CD14-positive monocyte (primary cell): ENCODE measurements around the gene TCEANC2. TPM values are rescaled to one million over a fixed set of nuclear protein-coding genes. Genes with fewer than 3 reads are reported as not detected.

Source experiments
- DNase-seq, 3 donors: peaks; one replicate each; pipeline ENCODE4 v3.0.0-alpha.2; 2011 to 2022
- H2AFZ ChIP-seq: 2 replicates; pipeline ENCODE4 v1.6.0; 2012; ENCODE audit warnings: mild to moderate bottlenecking, low read depth, low read length, inconsistent platforms; ENCODE audit not compliant: insufficient read depth, poor library complexity, severe bottlenecking
- H3K27ac ChIP-seq, 2 donors: 1 replicate in 1 of 2; 2 replicates in 1 of 2; pipeline ENCODE4 v1.5.1; 2012 to 2013; ENCODE audit warnings: low read length in 2 of 2, control low read depth in 1 of 2, inconsistent platforms in 1 of 2, low read depth in 1 of 2, mild to moderate bottlenecking in 1 of 2
- H3K27me3 ChIP-seq, 2 donors: one replicate each; pipeline versions ENCODE4 v1.6.0 to v1.6.1; 2011 to 2013; ENCODE audit warnings: low read length in 2 of 2; ENCODE audit not compliant: control insufficient read depth in 2 of 2, insufficient read depth in 2 of 2
- H3K36me3 ChIP-seq, 2 donors: replicated peaks in 1 of 2; 1 replicate in 1 of 2; 2 replicates in 1 of 2; pipeline versions ENCODE4 v1.5.1 to v1.6.1; 2012 to 2013; ENCODE audit warnings: low read length in 2 of 2, control low read depth in 1 of 2, inconsistent platforms in 1 of 2, mild to moderate bottlenecking in 1 of 2; ENCODE audit not compliant: insufficient read depth in 2 of 2, control insufficient read depth in 1 of 2
- H3K4me1 ChIP-seq, 2 donors: 1 replicate in 1 of 2; 2 replicates in 1 of 2; pipeline versions ENCODE4 v1.5.1 to v1.6.1; 2012 to 2013; ENCODE audit warnings: low read length in 2 of 2, control low read depth in 1 of 2, inconsistent platforms in 1 of 2, mild to moderate bottlenecking in 1 of 2, moderate library complexity in 1 of 2; ENCODE audit not compliant: insufficient read depth in 2 of 2, control insufficient read depth in 1 of 2
- H3K4me2 ChIP-seq: replicated peaks from 2 replicates; pipeline ENCODE3; 2012; ENCODE audit warnings: low read length, moderate library complexity, mild to moderate bottlenecking; ENCODE audit not compliant: poor library complexity, severe bottlenecking; ENCODE audit errors: extremely low read depth
- H3K4me3 ChIP-seq, 3 experiments: fragments of 200-600 bp in 1 of 3; sonication (generic) in 1 of 3; replicated peaks in 1 of 3; 1 replicate in 2 of 3; 2 replicates in 1 of 3; pipeline ENCODE4 v1.5.1; 2011 to 2013; ENCODE audit warnings: low read length in 3 of 3, mild to moderate bottlenecking in 3 of 3, control low read depth in 2 of 3, low read depth in 2 of 3, inconsistent platforms in 1 of 3, moderate library complexity in 1 of 3
- H3K79me2 ChIP-seq: 2 replicates; pipeline ENCODE4 v1.6.0; 2012; ENCODE audit warnings: mild to moderate bottlenecking, control low read depth, inconsistent platforms, low read length, moderate library complexity; ENCODE audit not compliant: insufficient read depth
- H3K9ac ChIP-seq: 2 replicates; pipeline ENCODE4 v1.6.0; 2017; ENCODE audit warnings: low read length, mild to moderate bottlenecking; ENCODE audit not compliant: insufficient read depth, poor library complexity, severe bottlenecking
- H3K9me3 ChIP-seq, 2 donors: replicated peaks in 1 of 2; 1 replicate in 1 of 2; 2 replicates in 1 of 2; pipeline versions ENCODE4 v1.5.1 to v1.6.1; 2012 to 2013; ENCODE audit warnings: low read length in 2 of 2, control low read depth in 1 of 2; ENCODE audit not compliant: control insufficient read depth in 1 of 2, insufficient read depth in 1 of 2
- H4K20me1 ChIP-seq: 2 replicates; pipeline ENCODE4 v1.6.0; 2012; ENCODE audit warnings: mild to moderate bottlenecking, low read length, control low read depth, moderate library complexity; ENCODE audit not compliant: insufficient read depth
- H3K27ac Mint-ChIP-seq, 7 donors: one replicate each; pipeline ENCODE4 v1.8.0; 2020; ENCODE audit warnings: mild to moderate bottlenecking in 7 of 7, mixed read lengths in 7 of 7, moderate library complexity in 6 of 7, inconsistent platforms in 2 of 7
- H3K27me3 Mint-ChIP-seq, 3 donors: one replicate each; pipeline ENCODE4 v1.8.0; 2021 to 2022; ENCODE audit warnings: low read depth in 3 of 3, mild to moderate bottlenecking in 3 of 3, mixed read lengths in 3 of 3, moderate library complexity in 3 of 3, inconsistent platforms in 1 of 3
- H3K36me3 Mint-ChIP-seq, 2 donors: one replicate each; pipeline ENCODE4 v1.8.0; 2020; ENCODE audit warnings: mixed read lengths in 2 of 2, inconsistent platforms in 1 of 2, mild to moderate bottlenecking in 1 of 2
- H3K4me1 Mint-ChIP-seq: one replicate; pipeline ENCODE4 v1.8.0; 2020; ENCODE audit warnings: mild to moderate bottlenecking, mixed read lengths
- H3K4me3 Mint-ChIP-seq, 2 donors: one replicate each; pipeline ENCODE4 v1.8.0; 2020; ENCODE audit warnings: mild to moderate bottlenecking in 2 of 2, mixed read lengths in 2 of 2, moderate library complexity in 1 of 2
- H3K9me3 Mint-ChIP-seq, 7 donors: one replicate each; pipeline ENCODE4 v1.8.0; 2020 to 2022; ENCODE audit warnings: mixed read lengths in 7 of 7, mild to moderate bottlenecking in 6 of 7, moderate library complexity in 6 of 7, inconsistent platforms in 2 of 7
- CTCF ChIP-seq: fragments of 200-600 bp; IDR thresholded peaks from one replicate; pipeline ENCODE4 v1.8.0; 2022; ENCODE audit warnings: antibody characterized with exemption, mild to moderate bottlenecking
- WGBS: methylation state at CpG from one replicate; pipeline ENCODE4 v1.1.5; 2013; ENCODE audit warnings: missing lambda C conversion rate; ENCODE audit not compliant: insufficient coverage; 5-methylcytosine and 5-hydroxymethylcytosine counted together
- intact Hi-C, 2 donors: fragments of 100-400 bp; cut with micrococcal nuclease; formaldehyde crosslinking; loops; one replicate each; pipeline versions ENCODE4 v1.15.0 to v1.15.1; 2023
- polyA plus RNA-seq, 3 donors: library from polyadenylated mRNA; depleted of rRNA in 1 of 3; unstranded in 2 of 3; stranded (reverse) in 1 of 3; fragments of 300-500 nt in 2 of 3; fragments of >200 nt in 1 of 3; fragmentation: Illumina TruSeq in 2 of 3; gene quantifications; 1 replicate in 2 of 3; 2 replicates in 1 of 3; pipeline ENCODE4 v1.2.3, GENCODE V29; 2012 to 2021

The TCEANC2 gene
- polyA plus RNA-seq, 3 donors, result 3.0 to 6.7 (median 3.8) TPM

GRCh38 chr1:54011316-54012007, 41.9 kb upstream of the TCEANC2 start:
- no peak overlapping the region for H3K4me3 ChIP-seq
- intact Hi-C loops, result no loop called here
- no peaks in the 10 kb centered on the region for H3K36me3 Mint-ChIP-seq

DNA sequence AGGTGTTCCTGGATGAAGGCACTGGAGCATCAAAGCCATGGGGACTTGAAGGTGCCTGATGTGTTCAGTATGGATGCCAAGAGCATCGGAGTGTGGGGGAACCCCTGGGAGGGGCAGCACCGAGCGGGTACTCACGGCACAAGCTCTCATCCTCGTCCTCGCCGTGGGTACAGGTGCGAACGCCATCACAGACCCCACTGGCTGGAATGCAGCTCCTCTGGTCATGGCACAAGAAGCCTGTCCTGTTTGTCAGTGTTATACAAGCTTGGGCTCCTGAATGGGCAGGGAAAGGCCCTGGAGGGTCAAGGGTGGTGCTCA, 41.4 kb upstream of the TCEANC2 start:
- H3K9me3 ChIP-seq, result no peaks in the 10 kb centered on the region
- no peaks in the 10 kb centered on the region for H3K4me1 ChIP-seq
- intact Hi-C loops, result no loop called here
- H3K27me3 ChIP-seq, result no peaks in the 10 kb centered on the region
- H3K9ac ChIP-seq, result no peak overlapping the region
- Mint-ChIP-seq H3K9me3 (peaks cover 0 to 2% (median 0%) of the 10 kb centered on the region in 7 donors), H3K36me3 (no peaks in the 10 kb centered on the region), H3K4me1 (no peaks in the 10 kb centered on the region), H3K4me3 (no peak overlapping the region), H3K27me3 (peaks cover 3 to 11% (median 4%) of the 10 kb centered on the region in 3 donors), H3K27ac (no peak overlapping the region)
- no peak overlapping the region for H3K4me2 ChIP-seq
- 94% methylated on average over 6 of the region's 9 CpGs for WGBS
- H4K20me1 ChIP-seq, result no peaks in the 10 kb centered on the region
- H3K79me2 ChIP-seq, result no peaks in the 10 kb centered on the region
- DNase-seq, result no peak
- no peak overlapping the region for H3K4me3 ChIP-seq
- TF ChIP-seq CTCF, result no peak
- no peaks in the 10 kb centered on the region for H3K36me3 ChIP-seq
- no peak overlapping the region for H2AFZ ChIP-seq
- H3K27ac ChIP-seq, result no peak overlapping the region

More at GRCh38 chr1:54011316-54012007, 41.9 kb upstream of the TCEANC2 start:
- Histone ChIP-seq H2AFZ (no peak overlapping the region), H3K27ac (no peak overlapping the region), H3K9ac (no peak overlapping the region), H3K4me2 (no peak overlapping the region), H3K4me1 (no peaks in the 10 kb centered on the region), H3K79me2 (no peaks in the 10 kb centered on the region), H4K20me1 (no peaks in the 10 kb centered on the region), H3K9me3 (no peaks in the 10 kb centered on the region), H3K36me3 (no peaks in the 10 kb centered on the region), H3K27me3 (no peaks in the 10 kb centered on the region)
- no peak for DNase-seq
- no peak overlapping the region for H3K27ac Mint-ChIP-seq
- TF ChIP-seq CTCF, result no peak
- H3K27me3 Mint-ChIP-seq, result peaks cover 3 to 13% (median 4%) of the 10 kb centered on the region in 3 donors
- H3K4me1 Mint-ChIP-seq, result no peaks in the 10 kb centered on the region
- WGBS, result 92% methylated on average over 8 of the region's 9 CpGs
- H3K9me3 Mint-ChIP-seq, result peaks cover 0 to 2% (median 0%) of the 10 kb centered on the region in 7 donors
- no peak overlapping the region for H3K4me3 Mint-ChIP-seq
